GM12878 (cell line): ENCODE results near the gene LIN7C. TPM values are rescaled to one million over a fixed set of nuclear protein-coding genes. Genes with fewer than 3 reads are reported as not detected.

Experiments used
- ATAC-seq: fragments of 200-7000 bp; cut with Tn5 transposase; 3 replicates; pipeline ENCODE4 v1.9.1; 2020; ENCODE audit warnings: mild to moderate bottlenecking, moderate library complexity
- BruUV-seq: library from RNA; stranded (reverse); fragments of 400-500 nt; replicated peaks from 2 replicates; lab custom pipeline; 2021; lab: Mats Ljungman, UMichigan
- CTCF ChIA-PET: fragments of 300-600 bp; sonication (Branson Sonifier 250); formaldehyde crosslinking; extraction: SDS; loops from one replicate; lab custom pipeline; 2021; ENCODE audit warnings: inconsistent platforms; lab: Yijun Ruan, JAX
- POLR2A ChIA-PET: fragments of 350-600 bp; formaldehyde crosslinking; extraction: SDS; loops from one replicate; lab custom pipeline; 2021; ENCODE audit warnings: inconsistent platforms; lab: Charles Lee
- RAD21 ChIA-PET: fragments of 300-600 bp; sonication (Branson Sonifier 250); formaldehyde crosslinking; loops from one replicate; lab custom pipeline; 2023; ENCODE audit warnings: antibody characterized with exemption; ENCODE audit not compliant: unreplicated experiment; lab: Charles Lee
- SMC1A ChIA-PET: fragments of 300-600 bp; sonication (Branson Sonifier 250); formaldehyde crosslinking; loops from one replicate; lab custom pipeline; 2023; ENCODE audit not compliant: unreplicated experiment, uncharacterized antibody; lab: Charles Lee
- DNase-seq: peaks from one replicate; pipeline ENCODE4 v3.0.0-alpha.2; 2011; ENCODE audit warnings: low read depth, low spot score
- FAIRE-seq: peaks from 3 replicates; lab custom pipeline; 2011; peaks lifted over from hg19 to GRCh38; lab: Jason Lieb, UNC
- H2AFZ ChIP-seq: 2 replicates; pipeline ENCODE4 v1.6.0; 2011; ENCODE audit warnings: low read depth, low read length, control low read depth; ENCODE audit not compliant: control insufficient read depth
- H3K27ac ChIP-seq: 2 replicates; pipeline ENCODE4 v1.5.1; 2011; ENCODE audit warnings: control low read depth; ENCODE audit not compliant: control insufficient read depth, insufficient read depth
- H3K27me3 ChIP-seq, 2 experiments: replicated peaks in 1 of 2; 2 replicates each; pipeline versions ENCODE4 v1.6.0 to v1.6.1; 2011; ENCODE audit warnings: low read length in 1 of 2; ENCODE audit not compliant: control insufficient read depth in 2 of 2, insufficient read depth in 2 of 2
- H3K36me3 ChIP-seq, 2 experiments: 2 replicates each; pipeline ENCODE4 v1.5.1; 2011; ENCODE audit warnings: low read length in 1 of 2; ENCODE audit not compliant: control insufficient read depth in 2 of 2, insufficient read depth in 2 of 2
- H3K4me1 ChIP-seq: 2 replicates; pipeline ENCODE4 v1.6.1; 2011; ENCODE audit warnings: mild to moderate bottlenecking, low read length, moderate library complexity, mixed read lengths; ENCODE audit not compliant: control insufficient read depth, insufficient read depth
- H3K4me2 ChIP-seq: 2 replicates; pipeline ENCODE4 v1.6.0; 2011; ENCODE audit warnings: control low read depth; ENCODE audit not compliant: control insufficient read depth, insufficient read depth
- H3K4me3 ChIP-seq: fragments of 200-600 bp; sonication (generic); 2 replicates; pipeline ENCODE4 v1.5.1; 2016
- H3K79me2 ChIP-seq: 2 replicates; pipeline ENCODE4 v1.6.0; 2011; ENCODE audit warnings: low read length; ENCODE audit not compliant: control insufficient read depth, insufficient read depth
- H3K9ac ChIP-seq: 2 replicates; pipeline ENCODE4 v1.8.0; 2011; ENCODE audit warnings: low read length, control low read depth, mixed read lengths; ENCODE audit not compliant: control insufficient read depth, insufficient read depth
- H3K9me3 ChIP-seq: replicated peaks from 3 replicates; pipeline ENCODE4 v1.5.1; 2011; ENCODE audit warnings: mild to moderate bottlenecking, low read length; ENCODE audit not compliant: control insufficient read depth, insufficient read depth
- H4K20me1 ChIP-seq: 2 replicates; pipeline ENCODE4 v1.6.0; 2011; ENCODE audit not compliant: control insufficient read depth, insufficient read depth
- BACH1 ChIP-seq: fragments of 450-650 bp; IDR thresholded peaks from 2 replicates; pipeline ENCODE4 v1.6.1; 2017; ENCODE audit warnings: mild to moderate bottlenecking, borderline replicate concordance
- CUX1 ChIP-seq: IDR thresholded peaks from 2 replicates; pipeline ENCODE4 v1.6.1; 2012; ENCODE audit warnings: improper control_type of control experiment, low read depth, low read length; ENCODE audit not compliant: insufficient replicate concordance
- E2F8 ChIP-seq: fragments of 450-650 bp; IDR thresholded peaks from 2 replicates; pipeline ENCODE4 v1.6.1; 2018; ENCODE audit warnings: mild to moderate bottlenecking, low read depth, moderate library complexity; ENCODE audit not compliant: partially characterized antibody
- FOS ChIP-seq: IDR thresholded peaks from 3 replicates; pipeline ENCODE4 v1.6.1; 2011; ENCODE audit warnings: borderline replicate concordance; ENCODE audit not compliant: insufficient read length; ENCODE audit errors: extremely low read depth
- FOXK2 ChIP-seq: fragments of 450-650 bp; IDR thresholded peaks from 2 replicates; pipeline ENCODE4 v1.6.1; 2017; ENCODE audit warnings: mild to moderate bottlenecking, moderate library complexity
- MYC ChIP-seq: IDR thresholded peaks from 2 replicates; pipeline ENCODE4 v1.6.1; 2011; ENCODE audit warnings: mild to moderate bottlenecking, low read length, moderate library complexity, inconsistent platforms; ENCODE audit not compliant: insufficient read depth, insufficient replicate concordance, insufficient read length, severe bottlenecking
- NFIC ChIP-seq: IDR thresholded peaks from 2 replicates; pipeline ENCODE4 v1.6.1; 2012; ENCODE audit warnings: low read depth, mild to moderate bottlenecking, inconsistent platforms, low read length, moderate library complexity
- POU2F2 ChIP-seq: IDR thresholded peaks from 3 replicates; pipeline ENCODE4 v1.6.1; 2011; ENCODE audit warnings: low read depth, mild to moderate bottlenecking, low read length, borderline replicate concordance
- SP1 ChIP-seq: IDR thresholded peaks from one replicate; pipeline ENCODE4 v1.6.1; 2011; ENCODE audit warnings: low read depth, low read length
- SREBF1 ChIP-seq: IDR thresholded peaks from 2 replicates; pipeline ENCODE4 v1.6.1; 2012; ENCODE audit warnings: mild to moderate bottlenecking, low read length
- ZNF207 ChIP-seq: fragments of 450-650 bp; IDR thresholded peaks from 2 replicates; pipeline ENCODE4 v1.6.1; 2014; ENCODE audit warnings: antibody characterized with exemption, mild to moderate bottlenecking, borderline replicate concordance
- WGBS: methylation state at CpG from one replicate; pipeline ENCODE4 v1.1.6; 2016; ENCODE audit warnings: low lambda C conversion rate; ENCODE audit not compliant: insufficient replicate concordance, insufficient coverage; ENCODE audit errors: missing lambda C conversion rate; 5-methylcytosine and 5-hydroxymethylcytosine counted together
- in situ Hi-C: fragments of 300-500 bp; cut with MboI; formaldehyde crosslinking; loops from 9 replicates; pipeline ENCODE4 v1.14.3; 2018; ENCODE audit warnings: mixed read lengths
- intact Hi-C: fragments of 100-400 bp; cut with micrococcal nuclease; formaldehyde crosslinking; loops from one replicate; pipeline ENCODE4 v1.14.2; 2022; ENCODE audit not compliant: unreplicated experiment
- polyA plus RNA-seq, 11 experiments: library from polyadenylated mRNA; depleted of rRNA in 4 of 11; unstranded in 6 of 11; stranded (reverse) in 5 of 11; fragments of >200 nt; fragmentation: Nextera tagmentation in 4 of 11; fragmentation: Illumina TruSeq in 1 of 11; extraction: Ambion mirVana in 4 of 11; extraction: Trizol in 1 of 11; gene quantifications; 1 replicate in 1 of 11; 2 replicates in 10 of 11; pipeline versions ENCODE4 v1.2.1 to v1.2.3, GENCODE V29; 2011 to 2016; ENCODE audit warnings: inconsistent platforms in 2 of 11, missing spikeins in 2 of 11, low read depth in 1 of 11
- total RNA-seq, 4 experiments: library from RNA; depleted of rRNA in 3 of 4; stranded (reverse); fragments of >200 nt in 3 of 4; fragmentation: Illumina TruSeq in 1 of 4; extraction: Trizol in 1 of 4; gene quantifications; 2 replicates each; pipeline versions ENCODE4 v1.2.1 to v1.2.3, GENCODE V29; 2013 to 2021
- TF ChIP-seq, protein P1 (sequence below), 3 experiments: IDR thresholded peaks in 2 of 3; conservative IDR thresholded peaks in 1 of 3; 2 replicates each; pipeline ENCODE4 v1.5.1; 2011; ENCODE audit warnings: low read depth in 3 of 3, low read length in 3 of 3, mild to moderate bottlenecking in 3 of 3, control low read depth in 2 of 3, moderate library complexity in 2 of 3, inconsistent platforms in 1 of 3, mixed read lengths in 1 of 3; ENCODE audit not compliant: control insufficient read depth in 2 of 3, insufficient read depth in 1 of 3; ENCODE audit errors: extremely low read depth in 1 of 3

Gene LIN7C
- total and polyA plus RNA-seq, 10 of the 15 experiments (the other 5 are each of a cell fraction or from before 2014, with no cell fraction given) = 6.0 to 23.7 (median 15.1) TPM

DNA sequence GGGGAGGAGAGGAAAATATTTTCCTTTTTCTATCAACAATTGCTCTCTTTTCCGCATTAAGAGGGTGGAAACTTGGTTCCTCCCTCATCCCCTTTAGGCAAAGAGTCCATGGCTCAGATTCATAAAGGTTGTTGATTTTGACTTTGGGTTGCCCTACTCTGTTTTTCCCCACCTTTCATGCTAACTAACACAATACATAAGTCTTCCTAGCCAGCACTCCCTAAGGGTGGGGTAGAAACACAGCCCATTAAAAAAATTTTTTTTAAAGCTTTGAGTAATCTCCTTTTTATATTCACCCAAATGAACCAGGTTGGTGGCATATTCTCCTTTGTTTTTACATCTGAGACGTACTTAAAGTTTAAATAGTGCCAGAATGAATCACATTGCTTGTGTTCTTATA, 20.0 kb upstream of the LIN7C start (continued):
- TF ChIP-seq NFIC = no peak
- no peak for TF ChIP-seq CUX1
- TF ChIP-seq MYC = no peak
- TF ChIP-seq ZNF207 = no peak
- TF ChIP-seq SREBF1 = no peak
- no peak for TF ChIP-seq FOS
- no peak for TF ChIP-seq SP1

DNA sequence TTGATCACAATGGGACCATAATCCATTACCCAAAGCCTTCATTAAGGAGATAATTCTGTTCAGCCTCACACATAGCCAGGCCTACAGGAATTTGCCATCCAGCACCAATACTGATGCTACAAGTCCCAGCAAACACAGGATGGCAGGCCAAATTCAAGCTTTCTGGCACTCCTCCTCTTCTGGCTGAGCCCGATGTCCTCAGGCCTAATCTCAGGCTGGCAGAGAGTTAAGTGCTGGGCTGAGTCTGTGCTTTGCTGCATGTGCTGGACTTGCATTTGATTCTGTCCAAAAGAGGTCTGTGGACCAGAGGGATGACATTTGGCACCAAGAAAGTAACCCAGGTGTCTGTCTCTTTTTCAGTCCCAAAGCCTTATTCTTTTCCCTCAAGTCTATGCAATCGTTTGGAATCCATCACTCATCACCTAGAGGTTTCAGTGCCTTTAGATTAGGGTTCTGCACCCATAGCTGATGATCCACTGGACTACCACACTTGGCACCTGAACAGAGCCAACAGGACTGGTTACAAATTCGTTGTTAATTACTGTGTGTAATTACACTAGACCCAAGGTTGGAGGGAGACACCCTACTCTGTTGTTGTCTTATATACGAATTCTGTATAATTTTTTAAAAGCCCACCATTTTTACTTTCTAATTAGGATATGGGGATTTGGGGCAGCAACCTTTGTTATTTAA, 19.4 kb upstream of the LIN7C start:
- ChIA-PET CTCF (no interaction called here), POLR2A (no interaction called here), RAD21 (no interaction called here), SMC1A (no interaction called here)
- H3K4me3 ChIP-seq = no peak overlapping the region
- H3K4me2 ChIP-seq = no peak overlapping the region
- H3K27me3 ChIP-seq = no peaks in the 10 kb centered on the region; a peak in 1 of 4 replicates
- H2AFZ ChIP-seq = no peak overlapping the region
- no TSS peak for BruUV-seq
- in situ Hi-C loops (no loop called here), intact Hi-C loops (no loop called here)
- H3K27ac ChIP-seq = no peak overlapping the region
- DNase-seq (no peak), ATAC-seq (no peak), FAIRE-seq (no peak)
- H3K4me1 ChIP-seq = no peaks in the 10 kb centered on the region
- no peak overlapping the region for H3K9ac ChIP-seq
- H3K36me3 ChIP-seq = no peaks in the 10 kb centered on the region
- H3K9me3 ChIP-seq = no peaks in the 10 kb centered on the region
- WGBS = 42% methylated on average over 4 of the region's 4 CpGs
- H3K79me2 ChIP-seq = no peaks in the 10 kb centered on the region
- no peaks in the 10 kb centered on the region for H4K20me1 ChIP-seq
- no peak for TF ChIP-seq MYC
- TF ChIP-seq E2F8 = no peak
- TF ChIP-seq, protein P1, sequence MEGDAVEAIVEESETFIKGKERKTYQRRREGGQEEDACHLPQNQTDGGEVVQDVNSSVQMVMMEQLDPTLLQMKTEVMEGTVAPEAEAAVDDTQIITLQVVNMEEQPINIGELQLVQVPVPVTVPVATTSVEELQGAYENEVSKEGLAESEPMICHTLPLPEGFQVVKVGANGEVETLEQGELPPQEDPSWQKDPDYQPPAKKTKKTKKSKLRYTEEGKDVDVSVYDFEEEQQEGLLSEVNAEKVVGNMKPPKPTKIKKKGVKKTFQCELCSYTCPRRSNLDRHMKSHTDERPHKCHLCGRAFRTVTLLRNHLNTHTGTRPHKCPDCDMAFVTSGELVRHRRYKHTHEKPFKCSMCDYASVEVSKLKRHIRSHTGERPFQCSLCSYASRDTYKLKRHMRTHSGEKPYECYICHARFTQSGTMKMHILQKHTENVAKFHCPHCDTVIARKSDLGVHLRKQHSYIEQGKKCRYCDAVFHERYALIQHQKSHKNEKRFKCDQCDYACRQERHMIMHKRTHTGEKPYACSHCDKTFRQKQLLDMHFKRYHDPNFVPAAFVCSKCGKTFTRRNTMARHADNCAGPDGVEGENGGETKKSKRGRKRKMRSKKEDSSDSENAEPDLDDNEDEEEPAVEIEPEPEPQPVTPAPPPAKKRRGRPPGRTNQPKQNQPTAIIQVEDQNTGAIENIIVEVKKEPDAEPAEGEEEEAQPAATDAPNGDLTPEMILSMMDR (IDR thresholded peaks at IDR 0.05 in 2 of 3, conservative IDR thresholded peaks at IDR 0.05 in 1 of 3; ENCODE audit: control insufficient read depth in 2 of 3, extremely low read depth in 1 of 3, insufficient read depth in 1 of 3, low read depth in 3 of 3, low read length in 3 of 3) = no peak
- no peak for TF ChIP-seq POU2F2
- no peak for TF ChIP-seq BACH1
- TF ChIP-seq FOXK2 = no peak
